Stimulated activated CD8-positive, alpha-beta memory T cell treated with anti-CD3 and anti-CD28 coated beads, Interleukin-15, amount 100 ng/mL, for 1 hour (primary cell): ENCODE results near the gene PDE4B.
"Not testable (repeated sequence)": the region's sequence is repeated elsewhere in the genome, so short reads cannot be mapped to it uniquely, and the experiment has no call there.

Experiments used
- DNase-seq: peaks from one replicate; pipeline ENCODE4 v3.0.0-alpha.2; 2020; ENCODE audit warnings: low read depth

The PDE4B gene

GRCh38 chr1:65814752-65815151 is 22.1 kb downstream of the PDE4B start:
- DNase-seq: no peak

GRCh38 chr1:65817891-65818290 is 25.2 kb downstream of the PDE4B start:
- no peak for DNase-seq

GRCh38 chr1:65818966-65819365 is 26.3 kb downstream of the PDE4B start:
- no peak for DNase-seq

GRCh38 chr1:65820983-65821382 is 28.3 kb downstream of the PDE4B start:
- DNase-seq: no peak

- no peak for DNase-seq
These were observed 28.7 kb downstream of the PDE4B start for GRCh38 chr1:65821386-65821785.

GRCh38 chr1:65824103-65824502 is 31.4 kb downstream of the PDE4B start:
- no peak for DNase-seq

GRCh38 chr1:65825741-65826140 is 33.0 kb downstream of the PDE4B start:
- DNase-seq: no peak

GRCh38 chr1:65826782-65827181 is 34.1 kb downstream of the PDE4B start:
- DNase-seq: no peak

GRCh38 chr1:65827346-65827745 is 34.7 kb downstream of the PDE4B start:
- no peak for DNase-seq

- DNase-seq: no peak
These were observed 37.6 kb downstream of the PDE4B start for GRCh38 chr1:65830306-65830705.

- no peak for DNase-seq
These were observed 39.6 kb downstream of the PDE4B start for GRCh38 chr1:65832296-65832695.

- no peak for DNase-seq
These were observed 44.0 kb downstream of the PDE4B start for GRCh38 chr1:65836686-65837085.

- no peak for DNase-seq
These were observed 48.0 kb downstream of the PDE4B start for GRCh38 chr1:65840683-65841082.

GRCh38 chr1:65844296-65844695 is 51.6 kb downstream of the PDE4B start:
- no peak for DNase-seq

- no peak for DNase-seq
These were observed 52.3 kb downstream of the PDE4B start for GRCh38 chr1:65844821-65845534.

- no peak for DNase-seq
These were observed 52.9 kb downstream of the PDE4B start for GRCh38 chr1:65845535-65846060.

GRCh38 chr1:65846866-65847265 is 54.2 kb downstream of the PDE4B start:
- no peak for DNase-seq

GRCh38 chr1:65850281-65850680 is 57.6 kb downstream of the PDE4B start:
- DNase-seq: no peak

- DNase-seq: not testable (repeated sequence)
These were observed 63.9 kb downstream of the PDE4B start for GRCh38 chr1:65856591-65856990.

GRCh38 chr1:65866439-65866838 is 73.7 kb downstream of the PDE4B start:
- no peak for DNase-seq

GRCh38 chr1:65872301-65872700 is 79.6 kb downstream of the PDE4B start:
- no peak for DNase-seq

- not testable (repeated sequence) for DNase-seq
These were observed 85.6 kb downstream of the PDE4B start for GRCh38 chr1:65878342-65878741.

- no peak for DNase-seq
These were observed 87.9 kb downstream of the PDE4B start for GRCh38 chr1:65880611-65881010.

- no peak for DNase-seq
These were observed 88.4 kb downstream of the PDE4B start for GRCh38 chr1:65881067-65881594.
